K562 (cell line): Measurements from ENCODE around the gene SLC5A3.

ENCODE experiments used
- CEBPB ChIP-seq: fragments of 450-650 bp; IDR thresholded peaks from 2 replicates; pipeline ENCODE4 v1.6.1; 2016; ENCODE audit warnings: missing genetic modification characterization, missing compliant biosample characterization
- CTBP1 ChIP-seq: fragments of 450-650 bp; IDR thresholded peaks from 2 replicates; pipeline ENCODE4 v1.6.1; 2016; ENCODE audit warnings: borderline replicate concordance
- CXXC5 ChIP-seq: fragments of 250-450 bp; sonication (Bioruptor Pico); IDR thresholded peaks from 2 replicates; pipeline ENCODE4 v1.8.0; 2022; ENCODE audit warnings: inconsistent platforms, mild to moderate bottlenecking, moderate library complexity
- ETV1 ChIP-seq: fragments of 450-650 bp; conservative IDR thresholded peaks from 2 replicates; pipeline ENCODE4 v1.6.1; 2016; ENCODE audit warnings: missing genetic modification characterization, control low read depth, low read depth, missing compliant biosample characterization
- JUNB ChIP-seq: fragments of 450-650 bp; formaldehyde crosslinking; conservative IDR thresholded peaks from 2 replicates; pipeline ENCODE4 v1.4.0; 2020; ENCODE audit warnings: mild to moderate bottlenecking
- KAT7 ChIP-seq: sonication (generic); formaldehyde crosslinking; IDR thresholded peaks from 2 replicates; pipeline ENCODE4 v1.8.0; 2022; ENCODE audit warnings: missing genetic modification reagents, mild to moderate bottlenecking, borderline replicate concordance
- LARP7 ChIP-seq: fragments of 450-650 bp; IDR thresholded peaks from 2 replicates; pipeline ENCODE4 v1.6.1; 2016
- NCOA2 ChIP-seq, 2 experiments: fragments of 450-650 bp; IDR thresholded peaks; 2 replicates each; pipeline ENCODE4 v1.6.1; 2018; ENCODE audit warnings: mild to moderate bottlenecking in 2 of 2, moderate library complexity in 1 of 2; ENCODE audit not compliant: partially characterized antibody in 2 of 2
- SMARCA4 ChIP-seq: fragments of 450-650 bp; IDR thresholded peaks from 2 replicates; pipeline ENCODE4 v1.6.1; 2016
- SNRNP70 ChIP-seq: fragments of 200-400 bp; formaldehyde crosslinking; optimal IDR thresholded peaks from 2 replicates; pipeline ENCODE3; 2017; ENCODE audit warnings: low read depth, low read length
- SUPT5H ChIP-seq: fragments of 450-650 bp; IDR thresholded peaks from 2 replicates; pipeline ENCODE4 v1.6.1; 2016
- TBP ChIP-seq: optimal IDR thresholded peaks from 2 replicates; pipeline ENCODE3; 2011; ENCODE audit warnings: low read depth, low read length, improper control_type of control experiment
- TF ChIP-seq, protein P1 (sequence below): sonication (generic); formaldehyde crosslinking; IDR thresholded peaks from 2 replicates; pipeline ENCODE4 v1.9.0; 2022; ENCODE audit warnings: mild to moderate bottlenecking, missing genetic modification reagents

DNA sequence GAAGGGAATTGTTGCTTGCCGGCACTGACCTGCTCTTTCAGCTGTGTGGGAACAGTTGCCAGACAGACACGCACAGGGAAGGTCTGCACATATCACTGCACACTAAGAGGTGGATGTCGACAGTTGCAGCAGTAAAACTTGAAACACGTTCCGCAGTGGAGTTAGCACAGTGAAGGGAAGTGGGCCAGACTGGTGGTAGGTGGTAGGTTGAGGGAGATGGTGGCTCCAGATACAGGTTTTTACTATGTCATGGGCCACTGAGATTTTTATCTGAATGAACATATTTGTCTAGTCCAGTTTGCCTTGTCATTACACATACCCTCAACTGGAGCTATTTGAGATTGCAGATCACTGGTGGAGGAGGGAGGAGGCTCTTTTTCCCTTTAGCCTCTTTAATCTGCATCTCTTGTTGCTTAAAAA, 13.5 kb downstream of the SLC5A3 start:
- TF ChIP-seq JUNB (no peak), NCOA2 (IDR thresholded peaks at IDR 0.05; ENCODE audit: partially characterized antibody in 2 of 2) (no peak), KAT7 (no peak), SNRNP70 (no peak), SMARCA4 (peak; percentile 71), CEBPB (tag) (no peak), TBP (no peak), LARP7 (no peak), SUPT5H (no peak), ETV1 (no peak), CXXC5 (CRISPR knock-in tag) (no peak), CTBP1 (peak; percentile 88; the same call in 1 of the 2 replicates)
- TF ChIP-seq, protein P1, sequence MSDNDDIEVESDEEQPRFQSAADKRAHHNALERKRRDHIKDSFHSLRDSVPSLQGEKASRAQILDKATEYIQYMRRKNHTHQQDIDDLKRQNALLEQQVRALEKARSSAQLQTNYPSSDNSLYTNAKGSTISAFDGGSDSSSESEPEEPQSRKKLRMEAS (CRISPR knock-in tag), result no peak
